HL-60 (cell line): ENCODE results near the gene CDKN2B-AS1.

Experiments used
- CTCF ChIP-seq: IDR thresholded peaks from one replicate; pipeline ENCODE4 v1.5.1; 2011; ENCODE audit warnings: low read length, control low read depth, inconsistent platforms; ENCODE audit not compliant: insufficient read depth
- GABPA ChIP-seq: IDR thresholded peaks from 2 replicates; pipeline ENCODE4 v1.6.1; 2012; ENCODE audit warnings: low read depth
- POLR2AphosphoS5 ChIP-seq: IDR thresholded peaks from 2 replicates; pipeline ENCODE4 v1.6.1; 2012; ENCODE audit warnings: low read depth
- SPI1 ChIP-seq: IDR thresholded peaks from 2 replicates; pipeline ENCODE4 v1.6.1; 2012; ENCODE audit warnings: low read depth, mild to moderate bottlenecking, borderline replicate concordance

GRCh38 chr9:22005702-22006606 is 11.4 kb downstream of the CDKN2B-AS1 start:
- TF ChIP-seq POLR2AphosphoS5 (no peak), CTCF (no peak), GABPA (no peak), SPI1 (no peak)
